HepG2 (cell line): ENCODE results near the gene CDHR3. TPM values are rescaled to one million over a fixed set of nuclear protein-coding genes. Genes with fewer than 3 reads are reported as not detected.

Experiments
- BRD4 ChIP-seq: sonication (generic); formaldehyde crosslinking; IDR thresholded peaks from 2 replicates; pipeline ENCODE4 v1.4.0; 2020; ENCODE audit warnings: missing genetic modification reagents
- CENPT ChIP-seq: sonication (generic); formaldehyde crosslinking; IDR thresholded peaks from 2 replicates; pipeline ENCODE4 v1.8.0; 2022; ENCODE audit warnings: low read depth, mild to moderate bottlenecking, moderate library complexity, missing genetic modification reagents
- DNMT1 ChIP-seq: sonication (generic); formaldehyde crosslinking; IDR thresholded peaks from 2 replicates; pipeline ENCODE4 v1.5.1; 2020; ENCODE audit warnings: mild to moderate bottlenecking, missing genetic modification reagents
- E2F1 ChIP-seq: sonication (generic); formaldehyde crosslinking; IDR thresholded peaks from 2 replicates; pipeline ENCODE4 v1.5.0; 2020; ENCODE audit warnings: missing genetic modification reagents
- FOXA3 ChIP-seq: IDR thresholded peaks from 2 replicates; pipeline ENCODE4 v1.6.1; 2016; ENCODE audit warnings: missing genetic modification reagents, missing compliant biosample characterization
- GATAD2A ChIP-seq: IDR thresholded peaks from 2 replicates; pipeline ENCODE4 v1.6.1; 2016
- HBP1 ChIP-seq: IDR thresholded peaks from 2 replicates; pipeline ENCODE4 v1.6.1; 2016; ENCODE audit warnings: low read depth, control low read depth
- HOXA3 ChIP-seq: sonication (generic); formaldehyde crosslinking; IDR thresholded peaks from 2 replicates; pipeline ENCODE4 v1.5.0; 2020; ENCODE audit warnings: missing genetic modification reagents
- HOXA5 ChIP-seq: sonication (generic); formaldehyde crosslinking; IDR thresholded peaks from 2 replicates; pipeline ENCODE4 v1.4.0; 2020; ENCODE audit warnings: missing genetic modification reagents
- KDM4B ChIP-seq: sonication (generic); formaldehyde crosslinking; IDR thresholded peaks from 2 replicates; pipeline ENCODE4 v1.4.0; 2020; ENCODE audit warnings: missing genetic modification reagents
- MBD4 ChIP-seq: IDR thresholded peaks from 2 replicates; pipeline ENCODE4 v1.6.1; 2012; ENCODE audit warnings: low read length, inconsistent platforms, borderline replicate concordance
- PAF1 ChIP-seq: IDR thresholded peaks from 2 replicates; pipeline ENCODE4 v1.6.1; 2016; ENCODE audit warnings: missing genetic modification reagents, missing compliant biosample characterization
- PLSCR1 ChIP-seq: sonication (generic); formaldehyde crosslinking; IDR thresholded peaks from 2 replicates; pipeline ENCODE4 v1.5.0; 2020; ENCODE audit warnings: missing genetic modification reagents, mild to moderate bottlenecking, borderline replicate concordance
- RXRA ChIP-seq: sonication (generic); formaldehyde crosslinking; IDR thresholded peaks from 2 replicates; pipeline ENCODE4 v1.5.1; 2020; ENCODE audit warnings: missing genetic modification reagents
- TCF7 ChIP-seq: sonication (generic); IDR thresholded peaks from 2 replicates; pipeline ENCODE4 v1.6.1; 2016; ENCODE audit warnings: antibody characterized with exemption, low read depth
- ZFP36 ChIP-seq: fragments of 150-350 bp; IDR thresholded peaks from 2 replicates; pipeline ENCODE4 v1.6.1; 2018; ENCODE audit warnings: borderline replicate concordance, low read length, low read depth; ENCODE audit not compliant: partially characterized antibody
- ZHX1 ChIP-seq: sonication (generic); formaldehyde crosslinking; IDR thresholded peaks from 2 replicates; pipeline ENCODE4 v1.8.1; 2022; ENCODE audit warnings: low read depth, mild to moderate bottlenecking, missing genetic modification reagents
- ZMAT3 ChIP-seq: sonication (generic); formaldehyde crosslinking; conservative IDR thresholded peaks from 2 replicates; pipeline ENCODE4 v1.7.0; 2021; ENCODE audit warnings: missing genetic modification reagents
- ZNF225 ChIP-seq: sonication (generic); formaldehyde crosslinking; IDR thresholded peaks from 2 replicates; pipeline ENCODE4 v1.4.0; 2020; ENCODE audit warnings: mild to moderate bottlenecking, missing genetic modification reagents
- ZNF256 ChIP-seq: sonication (generic); formaldehyde crosslinking; conservative IDR thresholded peaks from 2 replicates; pipeline ENCODE4 v1.4.0; 2020; ENCODE audit warnings: missing genetic modification reagents
- ZNF264 ChIP-seq: sonication (generic); formaldehyde crosslinking; IDR thresholded peaks from 2 replicates; pipeline ENCODE4 v1.4.0; 2020; ENCODE audit warnings: missing genetic modification reagents
- ZNF333 ChIP-seq: sonication (generic); formaldehyde crosslinking; IDR thresholded peaks from 2 replicates; pipeline ENCODE4 v1.4.0; 2020; ENCODE audit warnings: mild to moderate bottlenecking, missing genetic modification reagents, borderline replicate concordance
- ZNF576 ChIP-seq: sonication (generic); formaldehyde crosslinking; IDR thresholded peaks from 2 replicates; pipeline ENCODE4 v1.4.0; 2020; ENCODE audit warnings: mild to moderate bottlenecking, missing genetic modification reagents
- ZNF749 ChIP-seq: sonication (generic); formaldehyde crosslinking; IDR thresholded peaks from 2 replicates; pipeline ENCODE4 v1.8.0; 2022; ENCODE audit warnings: mild to moderate bottlenecking, missing genetic modification reagents, moderate library complexity, borderline replicate concordance
- ZSCAN20 ChIP-seq: sonication (generic); formaldehyde crosslinking; IDR thresholded peaks from 2 replicates; pipeline ENCODE4 v1.4.0; 2020; ENCODE audit warnings: missing genetic modification reagents, mild to moderate bottlenecking, borderline replicate concordance
- ZSCAN25 ChIP-seq: sonication (generic); formaldehyde crosslinking; IDR thresholded peaks from 2 replicates; pipeline ENCODE4 v1.8.0; 2022; ENCODE audit warnings: mild to moderate bottlenecking, missing genetic modification reagents
- polyA plus RNA-seq, 8 experiments: library from polyadenylated mRNA; depleted of rRNA in 3 of 8; stranded (reverse) in 7 of 8; unstranded in 1 of 8; fragments of >200 nt; fragmentation: Illumina TruSeq in 4 of 8; extraction: Trizol in 4 of 8; gene quantifications; 2 replicates each; pipeline versions ENCODE4 v1.2.1 to v1.2.3, GENCODE V29; 2011 to 2016; ENCODE audit warnings: low read depth in 4 of 8, missing spikeins in 1 of 8, mixed read lengths in 1 of 8; ENCODE audit not compliant: insufficient read depth in 1 of 8
- total RNA-seq, 5 experiments: library from RNA; depleted of rRNA; stranded (reverse); fragments of >200 nt; fragmentation: Illumina TruSeq; extraction: Trizol; gene quantifications; 2 replicates each; pipeline ENCODE4 v1.2.3, GENCODE V29; 2016; ENCODE audit warnings: low read depth in 1 of 5

The CDHR3 gene
- total and polyA plus RNA-seq, 2 of the 13 experiments (the other 11 are each of a cell fraction or from before 2014, with no cell fraction given): 6.5 to 11.8 TPM

GRCh38 chr7:106071999-106072714 lies 109.1 kb downstream of the CDHR3 start (continued):
- TF ChIP-seq ZHX1 (CRISPR knock-in tag) (no peak), ZSCAN20 (peak; percentile 28; the same call in 1 of the 2 replicates), ZNF576 (CRISPR knock-in tag) (no peak), HBP1 (CRISPR knock-in tag) (no peak), DNMT1 (CRISPR knock-in tag) (no peak), ZNF225 (no peak), ZFP36 (no peak), GATAD2A (CRISPR knock-in tag) (peak; percentile 81), ZMAT3 (CRISPR knock-in tag) (peak; percentile 36; the same call in 1 of the 2 replicates), MBD4 (no peak), BRD4 (0 out of 2 replicates have a peak, but pooled peaks have one; percentile 27), ZNF264 (CRISPR knock-in tag) (0 out of 2 replicates have a peak, but pooled peaks have one; percentile 54), PLSCR1 (CRISPR knock-in tag) (no peak), KDM4B (no peak), TCF7 (peak; percentile 52; the same call in 1 of the 2 replicates), ZNF749 (CRISPR knock-in tag) (no peak), CENPT (CRISPR knock-in tag) (no peak), ZNF256 (CRISPR knock-in tag) (no peak), ZSCAN25 (CRISPR knock-in tag) (no peak), HOXA3 (CRISPR knock-in tag) (peak; percentile 54; the same call in 1 of the 2 replicates), FOXA3 (CRISPR knock-in tag) (peak; percentile 89), RXRA (no peak), PAF1 (no peak), ZNF333 (CRISPR knock-in tag) (no peak), HOXA5 (peak; percentile 96), E2F1 (peak; percentile 58; the same call in 1 of the 2 replicates)
